Measurements from ENCODE around the gene KDM2A.
"Not testable (repeated sequence)": the region's sequence is repeated elsewhere in the genome, so short reads cannot be mapped to it uniquely, and the experiment has no call there.

The KDM2A gene

GRCh38 chr11:67118181-67118766 is 789 bp upstream of the KDM2A start:
- no peak for DNase-seq (ENCODE audit: low read depth)

GRCh38 chr11:67119585-67120391 is 725 bp downstream of the KDM2A start:
- no peak for DNase-seq (ENCODE audit: low read depth)

- no peak for DNase-seq (ENCODE audit: low read depth)
Measured at GRCh38 chr11:67120456-67120855, 1.4 kb downstream of the KDM2A start.

- peak; percentile 23 for DNase-seq (ENCODE audit: low read depth)
Measured at GRCh38 chr11:67120881-67121710, 2.0 kb downstream of the KDM2A start.

GRCh38 chr11:67123801-67124200 is 4.7 kb downstream of the KDM2A start:
- not testable (repeated sequence) for DNase-seq (ENCODE audit: low read depth)

- DNase-seq (ENCODE audit: low read depth), result not testable (repeated sequence)
Measured at GRCh38 chr11:67126243-67126642, 7.2 kb downstream of the KDM2A start.

- no peak for DNase-seq (ENCODE audit: low read depth)
Measured at GRCh38 chr11:67126986-67127385, 7.9 kb downstream of the KDM2A start.

- DNase-seq (ENCODE audit: low read depth), result not testable (repeated sequence)
Measured at GRCh38 chr11:67130861-67131260, 11.8 kb downstream of the KDM2A start.

- no peak for DNase-seq (ENCODE audit: low read depth)
Measured at GRCh38 chr11:67136156-67136555, 17.1 kb downstream of the KDM2A start.

GRCh38 chr11:67138922-67139321 is 19.9 kb downstream of the KDM2A start:
- DNase-seq (ENCODE audit: low read depth), result no peak

- DNase-seq (ENCODE audit: low read depth), result no peak
Measured at GRCh38 chr11:67146516-67147226, 27.6 kb downstream of the KDM2A start.

- no peak for DNase-seq (ENCODE audit: low read depth)
Measured at GRCh38 chr11:67153971-67154370, 34.9 kb downstream of the KDM2A start.

- no peak for DNase-seq (ENCODE audit: low read depth)
Measured at GRCh38 chr11:67154726-67155125, 35.7 kb downstream of the KDM2A start.

- DNase-seq (ENCODE audit: low read depth), result no peak
Measured at GRCh38 chr11:67157691-67158090, 38.6 kb downstream of the KDM2A start.

- DNase-seq (ENCODE audit: low read depth), result no peak
Measured at GRCh38 chr11:67158221-67158620, 39.2 kb downstream of the KDM2A start.

- DNase-seq (ENCODE audit: low read depth), result no peak
Measured at GRCh38 chr11:67160045-67160444, 41.0 kb downstream of the KDM2A start.

- DNase-seq (ENCODE audit: low read depth), result peak; percentile 31
Measured at GRCh38 chr11:67160872-67161783, 42.1 kb downstream of the KDM2A start.

- DNase-seq (ENCODE audit: low read depth), result no peak
Measured at GRCh38 chr11:67163006-67163405, 43.9 kb downstream of the KDM2A start.

GRCh38 chr11:67165623-67166022 is 46.6 kb downstream of the KDM2A start:
- DNase-seq (ENCODE audit: low read depth), result no peak

GRCh38 chr11:67167091-67167490 is 48.0 kb downstream of the KDM2A start:
- DNase-seq (ENCODE audit: low read depth), result no peak

- no peak for DNase-seq (ENCODE audit: low read depth)
Measured at GRCh38 chr11:67167719-67168118, 48.7 kb downstream of the KDM2A start.
